Activated CD4-positive, alpha-beta T cell treated with anti-CD3 and anti-CD28 coated beads for 4 hours (primary cell): Measurements from ENCODE around the gene CLDN6.
A peak's percentile ranks its signal among the peaks of the same experiment; 100 is the strongest.

Source experiments
- DNase-seq, 2 donors: peaks; one replicate each; pipeline ENCODE4 v3.0.0-alpha.2; 2020

CLDN6 gene

DNA sequence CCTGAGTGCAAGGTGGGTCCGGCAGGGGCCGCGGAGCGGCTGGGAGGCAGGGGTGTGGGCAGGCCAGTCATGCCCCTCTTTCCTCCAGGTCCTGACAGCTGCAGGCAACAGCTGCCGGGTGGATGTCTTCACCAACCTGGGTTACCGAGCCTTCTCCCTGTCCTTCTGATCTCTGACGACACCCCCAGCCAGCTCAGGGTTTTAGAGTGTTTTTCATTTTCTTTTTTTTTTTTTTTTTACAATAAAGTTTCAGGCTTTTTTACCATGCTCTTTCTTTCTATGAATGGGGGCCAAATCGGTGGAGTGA is 9.5 kb upstream of the CLDN6 start:
- no peak for DNase-seq

DNA sequence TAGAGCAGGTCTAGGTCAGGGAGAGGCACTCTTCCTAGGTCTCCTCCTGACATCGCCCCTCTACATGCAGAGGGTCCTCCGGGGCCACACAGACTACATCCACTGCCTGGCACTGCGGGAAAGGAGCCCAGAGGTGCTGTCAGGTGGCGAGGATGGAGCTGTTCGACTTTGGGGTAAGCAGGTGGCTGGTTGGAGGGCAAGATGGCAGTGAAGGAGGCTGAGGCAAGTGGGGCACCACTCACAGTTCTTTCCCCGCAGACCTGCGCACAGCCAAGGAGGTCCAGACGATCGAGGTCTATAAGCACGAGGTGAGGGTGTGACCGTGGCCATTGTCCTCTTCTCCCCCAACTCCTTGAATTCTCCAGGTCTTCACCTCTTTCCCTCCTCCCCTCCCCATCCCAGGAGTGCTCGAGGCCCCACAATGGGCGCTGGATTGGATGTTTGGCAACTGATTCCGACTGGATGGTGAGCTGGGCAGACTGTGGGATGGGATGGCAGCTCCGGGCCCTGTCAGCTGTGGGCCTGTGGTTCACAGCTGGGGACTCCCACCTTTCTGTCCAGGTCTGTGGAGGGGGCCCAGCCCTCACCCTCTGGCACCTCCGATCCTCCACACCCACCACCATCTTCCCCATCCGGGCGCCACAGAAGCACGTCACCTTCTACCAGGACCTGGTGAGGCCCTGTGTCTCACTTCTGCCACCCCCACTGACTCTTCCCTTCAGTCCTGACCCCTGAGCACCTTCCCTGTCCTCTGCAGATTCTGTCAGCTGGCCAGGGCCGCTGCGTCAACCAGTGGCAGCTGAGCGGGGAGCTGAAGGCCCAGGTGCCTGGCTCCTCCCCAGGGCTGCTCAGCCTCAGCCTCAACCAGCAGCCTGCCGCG is 8.9 kb upstream of the CLDN6 start:
- no peak for DNase-seq

DNA sequence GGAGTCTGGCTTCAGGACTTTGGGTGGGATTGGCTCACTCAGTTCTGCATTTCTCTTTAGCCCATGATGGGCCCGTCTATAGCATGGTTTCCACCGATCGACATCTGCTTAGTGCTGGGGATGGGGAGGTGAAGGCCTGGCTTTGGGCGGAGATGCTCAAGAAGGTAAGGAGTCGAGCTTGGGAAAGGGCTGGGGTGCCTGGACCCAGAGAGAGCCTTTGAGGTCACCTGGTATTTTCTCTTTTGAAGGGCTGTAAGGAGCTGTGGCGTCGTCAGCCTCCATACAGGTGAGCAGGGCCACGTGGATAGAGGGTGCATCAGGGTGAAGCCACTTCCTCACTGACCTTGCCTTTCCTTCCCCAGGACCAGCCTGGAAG is 8.0 kb upstream of the CLDN6 start:
- DNase-seq = no peak

GRCh38 chr16:3025032-3026002 is 7.3 kb upstream of the CLDN6 start:
- DNase-seq = no peak

- DNase-seq = peak; percentile 95 to 96
Observed at GRCh38 chr16:3023669-3024478, 5.9 kb upstream of the CLDN6 start, which contains the start of the genes HCFC1R1 and THOC6. TSS of gene HCFC1R1 (minus strand) at chr16:3023942. CDS start at chr16:3023941, 1 bp downstream. TSS of gene THOC6 (plus strand) at chr16:3024035. CDS start at chr16:3024327, 292 bp downstream.

DNA sequence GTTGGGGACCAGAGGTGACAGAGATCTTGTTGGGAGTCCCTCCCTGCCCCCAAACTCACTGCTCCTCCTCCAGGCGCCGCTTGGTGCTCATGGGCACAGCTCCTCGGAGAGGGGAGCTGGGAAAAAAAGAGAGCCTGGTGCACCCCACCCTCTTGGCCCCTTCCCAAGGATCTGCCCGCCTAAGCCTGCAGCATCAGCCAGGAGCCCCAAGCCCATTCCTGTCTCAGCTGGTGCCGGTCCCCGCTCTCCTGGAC is 5.4 kb upstream of the CLDN6 start:
- no peak for DNase-seq

DNA sequence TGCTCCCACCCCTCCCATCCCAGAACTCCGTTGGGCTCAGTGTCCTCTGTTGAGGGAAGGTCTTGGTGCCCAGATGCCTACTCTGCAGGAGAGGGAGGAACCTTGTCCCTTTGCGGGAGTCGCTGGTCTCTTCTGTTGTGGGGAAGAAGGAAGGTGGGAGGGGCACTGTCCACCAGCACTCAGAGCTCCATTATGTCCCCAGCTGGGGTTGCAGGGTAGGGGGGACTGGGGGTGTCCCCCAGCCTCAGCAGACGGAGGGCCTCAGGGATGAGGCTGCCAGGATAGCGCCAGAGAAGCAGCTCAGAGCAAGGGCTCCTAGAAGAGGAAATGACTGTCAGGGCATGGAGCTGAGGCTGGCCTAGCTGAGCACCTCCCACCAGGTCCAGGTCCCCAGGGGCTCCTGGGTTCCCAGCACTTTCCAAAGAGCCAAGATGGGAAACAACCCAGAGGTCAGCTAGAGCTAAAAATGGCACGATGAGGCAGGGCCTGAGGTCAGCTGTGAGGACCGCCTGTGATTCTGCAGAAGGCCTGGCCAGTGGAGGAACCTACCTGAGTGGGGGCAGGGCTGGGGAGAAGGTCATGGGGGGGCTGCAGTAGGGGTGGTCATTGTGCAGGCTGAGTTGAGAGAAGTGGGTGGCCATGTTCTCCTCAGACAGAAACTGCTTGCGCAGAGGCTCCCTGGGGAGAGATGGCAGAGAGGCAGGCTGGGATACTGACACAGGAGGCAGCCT is 4.9 kb upstream of the CLDN6 start:
- no peak for DNase-seq

- peak; percentile 92 to 94 for DNase-seq
Observed at GRCh38 chr16:3022208-3022683, 4.3 kb upstream of the CLDN6 start.

- DNase-seq = peak; percentile 90
Observed at GRCh38 chr16:3021449-3022207, 3.6 kb upstream of the CLDN6 start.

- DNase-seq = peak; percentile 72 to 80
Observed at GRCh38 chr16:3020604-3021448, 2.8 kb upstream of the CLDN6 start.

DNA sequence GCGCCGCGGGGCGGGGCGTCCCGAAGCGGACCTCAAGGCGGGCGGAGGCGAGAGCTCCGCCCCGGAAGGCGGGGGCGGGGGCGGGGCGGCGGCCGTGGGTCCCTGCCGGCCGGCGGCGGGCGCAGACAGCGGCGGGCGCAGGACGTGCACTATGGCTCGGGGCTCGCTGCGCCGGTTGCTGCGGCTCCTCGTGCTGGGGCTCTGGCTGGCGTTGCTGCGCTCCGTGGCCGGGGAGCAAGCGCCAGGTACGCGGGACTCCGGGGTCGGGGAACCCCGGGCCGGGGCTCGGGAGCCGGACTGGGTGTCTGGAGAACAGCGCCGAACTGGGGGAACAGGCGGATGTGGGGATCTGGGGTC is 2.2 kb upstream of the CLDN6 start, which contains the start of gene TNFRSF12A:
Gene TNFRSF12A (plus strand): TSS at position 122 of the 357 bp plus-strand sequence. CDS start 30 bp downstream, at position 152.
- peak; percentile 55 to 68 for DNase-seq

DNA sequence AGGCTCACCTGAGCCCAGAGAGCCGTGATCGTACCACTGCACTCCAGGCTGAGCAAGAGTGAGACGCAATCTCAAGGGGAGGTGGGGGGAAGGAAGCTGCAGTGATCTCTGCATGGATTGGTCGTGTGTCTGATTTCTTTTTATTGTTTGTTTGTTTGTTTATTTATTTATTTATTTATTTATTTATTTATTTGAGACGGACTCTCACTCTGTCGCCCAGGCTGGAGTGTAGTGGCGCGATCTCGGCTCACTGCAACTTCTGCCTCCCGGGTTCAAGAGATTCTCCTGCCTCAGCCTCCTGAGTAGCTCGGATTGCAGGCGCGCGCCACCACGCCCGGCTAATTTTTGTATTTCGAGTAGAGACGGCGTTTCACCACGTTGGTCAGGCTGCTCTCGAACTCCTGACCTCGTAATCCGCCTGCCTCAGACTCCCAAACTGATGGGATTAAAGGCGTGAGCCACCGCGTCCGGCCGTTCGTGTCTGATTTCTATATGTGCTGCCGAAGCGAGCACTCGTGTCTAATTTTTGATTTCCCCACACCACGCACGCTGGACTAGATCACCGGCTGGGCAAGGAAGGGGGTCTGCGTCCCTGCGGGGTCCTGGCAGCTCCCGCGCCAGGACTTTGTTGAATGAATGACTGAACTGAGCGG is 1.7 kb upstream of the CLDN6 start:
- no peak for DNase-seq

DNA sequence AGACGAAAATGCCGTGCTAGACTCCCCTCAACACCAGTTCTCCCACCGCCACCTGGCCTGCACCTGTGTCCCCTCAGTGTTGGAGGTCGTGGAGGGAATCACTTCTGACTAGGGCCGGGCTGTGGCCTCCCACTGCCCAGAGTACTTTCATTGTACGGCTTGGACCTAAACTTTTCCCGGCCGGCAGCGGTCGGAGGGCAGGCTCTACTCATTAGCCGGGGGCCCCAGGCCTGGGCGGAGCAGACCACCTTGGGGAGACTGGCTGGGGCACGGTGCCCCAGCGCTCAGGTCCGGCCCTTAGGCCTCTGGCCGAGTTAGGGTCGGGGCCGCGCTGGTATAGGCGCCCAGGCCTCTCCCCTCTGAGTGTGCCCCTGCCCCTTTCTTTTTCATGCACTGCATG is 639 bp downstream of the CLDN6 start:
- DNase-seq = no peak

DNA sequence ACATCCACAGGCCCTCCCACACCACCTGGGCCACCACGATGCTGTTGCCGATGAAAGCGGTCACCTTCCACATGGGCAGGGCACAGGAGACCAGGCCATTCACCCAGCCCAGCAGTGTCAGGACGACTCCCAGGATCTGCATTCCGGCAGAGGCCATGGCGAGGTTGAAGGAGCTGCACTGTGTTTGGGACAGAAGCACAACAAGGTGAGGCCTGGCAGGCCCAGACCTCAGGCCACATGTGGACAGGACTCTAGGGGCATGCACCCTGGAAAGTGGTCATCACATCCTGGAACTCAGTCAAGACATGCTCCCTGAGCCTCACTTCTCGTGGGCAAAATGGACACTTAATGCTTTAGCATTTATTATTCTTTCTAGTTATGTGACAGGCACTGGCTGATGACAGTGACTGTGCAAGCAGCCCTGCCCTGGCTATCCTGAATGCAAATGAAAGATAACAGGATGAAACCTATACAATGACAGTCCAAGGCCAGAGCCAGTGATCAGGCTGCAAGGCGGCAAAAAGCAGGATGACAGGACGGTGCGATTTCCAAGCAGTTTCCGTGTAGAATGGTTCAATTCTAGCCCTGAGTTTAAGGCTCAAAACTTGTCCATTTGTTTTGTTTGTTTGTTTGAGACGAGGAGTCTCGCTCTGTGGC is 2.0 kb downstream of the CLDN6 start:
- DNase-seq = no peak

- DNase-seq = no peak
Observed at GRCh38 chr16:3014971-3015370, 3.0 kb downstream of the CLDN6 start.

DNA sequence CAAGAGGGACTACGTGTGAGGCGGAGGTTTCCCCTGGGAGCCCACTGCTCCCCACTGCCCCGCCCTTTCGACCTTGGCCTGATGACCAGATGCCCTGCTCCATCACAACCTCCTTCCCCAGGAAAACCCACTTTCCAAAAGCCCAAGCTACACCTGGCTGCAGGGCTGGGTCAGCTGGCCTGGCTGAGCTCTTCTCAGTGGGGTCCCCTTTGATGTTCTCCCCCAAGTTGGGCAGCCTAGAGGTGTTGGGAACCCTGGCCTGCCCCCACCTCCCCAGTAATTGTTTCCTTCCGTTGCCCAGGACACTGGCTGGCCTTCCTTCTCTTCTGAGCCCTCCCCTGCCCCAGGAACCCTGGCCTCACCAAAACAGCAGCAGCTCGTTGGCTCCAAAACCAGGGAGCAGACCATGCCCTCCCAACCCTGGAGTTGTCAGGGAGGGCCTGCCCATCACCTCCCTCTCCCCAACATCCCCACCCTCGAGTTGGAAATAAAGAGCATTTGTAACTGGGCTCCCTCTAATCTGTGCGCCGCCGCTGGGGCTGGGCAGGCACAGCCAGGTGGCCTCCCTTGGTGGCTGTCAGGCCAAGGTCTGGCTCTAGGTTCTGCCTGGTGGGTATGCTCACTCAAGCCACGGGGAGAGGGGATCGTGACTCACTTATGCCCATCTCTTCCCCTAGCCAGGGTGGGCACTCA is 3.8 kb downstream of the CLDN6 start:
- no peak for DNase-seq

- no peak for DNase-seq
Observed at GRCh38 chr16:3013491-3013951, 4.5 kb downstream of the CLDN6 start.

DNA sequence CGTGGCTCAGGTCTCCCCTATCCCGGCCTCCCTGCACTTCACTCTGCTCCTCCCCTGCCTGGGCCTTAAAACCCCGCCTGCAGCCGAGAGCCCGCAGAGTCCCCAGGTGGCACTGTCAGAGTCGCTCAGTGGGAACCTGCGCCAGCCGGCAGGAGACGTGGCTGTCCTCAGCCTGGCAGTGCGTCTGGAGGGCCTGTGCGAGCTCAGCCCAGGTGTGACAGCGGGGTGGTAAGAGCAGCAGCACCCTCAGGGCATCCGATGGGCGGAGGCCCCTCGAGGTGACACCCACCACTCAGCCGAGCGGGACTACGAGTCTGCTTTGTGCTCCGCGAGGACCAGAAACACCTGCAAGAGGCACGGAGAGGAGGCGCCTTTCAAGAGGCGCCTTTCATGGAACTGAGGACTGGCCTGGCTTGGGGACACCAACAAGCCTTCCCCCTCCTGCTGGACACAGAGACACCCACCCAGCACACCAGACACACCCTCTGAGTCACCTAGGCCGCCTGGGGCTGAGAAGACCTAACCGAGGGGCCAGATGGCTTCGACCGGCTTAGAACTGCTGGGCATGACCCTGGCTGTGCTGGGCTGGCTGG is 5.1 kb downstream of the CLDN6 start, which contains the start of gene CLDN9:
Gene CLDN9 (plus strand): TSS at position 96 of the 593 bp plus-strand sequence. CDS start 440 bp downstream, at position 536.
- DNase-seq = no peak
